Stimulated activated naive CD8-positive, alpha-beta T cell treated with anti-CD3 and anti-CD28 coated beads, Interleukin-15, Interleukin-2, amounts not matched to agents 100 U/mL and 50 U/mL, for 24 hours (primary cell): ENCODE results near the gene RPP40.
"Not testable (repeated sequence)": the region's sequence is repeated elsewhere in the genome, so short reads cannot be mapped to it uniquely, and the experiment has no call there.

Source experiments
- ATAC-seq: fragments of 150-1000 bp; cut with Tn5 transposase; one replicate; pipeline ENCODE4 v1.10.0; 2021
- DNase-seq: peaks from one replicate; pipeline ENCODE4 v3.0.0; 2021

Gene RPP40, protein sequence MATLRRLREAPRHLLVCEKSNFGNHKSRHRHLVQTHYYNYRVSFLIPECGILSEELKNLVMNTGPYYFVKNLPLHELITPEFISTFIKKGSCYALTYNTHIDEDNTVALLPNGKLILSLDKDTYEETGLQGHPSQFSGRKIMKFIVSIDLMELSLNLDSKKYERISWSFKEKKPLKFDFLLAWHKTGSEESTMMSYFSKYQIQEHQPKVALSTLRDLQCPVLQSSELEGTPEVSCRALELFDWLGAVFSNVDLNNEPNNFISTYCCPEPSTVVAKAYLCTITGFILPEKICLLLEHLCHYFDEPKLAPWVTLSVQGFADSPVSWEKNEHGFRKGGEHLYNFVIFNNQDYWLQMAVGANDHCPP

DNA sequence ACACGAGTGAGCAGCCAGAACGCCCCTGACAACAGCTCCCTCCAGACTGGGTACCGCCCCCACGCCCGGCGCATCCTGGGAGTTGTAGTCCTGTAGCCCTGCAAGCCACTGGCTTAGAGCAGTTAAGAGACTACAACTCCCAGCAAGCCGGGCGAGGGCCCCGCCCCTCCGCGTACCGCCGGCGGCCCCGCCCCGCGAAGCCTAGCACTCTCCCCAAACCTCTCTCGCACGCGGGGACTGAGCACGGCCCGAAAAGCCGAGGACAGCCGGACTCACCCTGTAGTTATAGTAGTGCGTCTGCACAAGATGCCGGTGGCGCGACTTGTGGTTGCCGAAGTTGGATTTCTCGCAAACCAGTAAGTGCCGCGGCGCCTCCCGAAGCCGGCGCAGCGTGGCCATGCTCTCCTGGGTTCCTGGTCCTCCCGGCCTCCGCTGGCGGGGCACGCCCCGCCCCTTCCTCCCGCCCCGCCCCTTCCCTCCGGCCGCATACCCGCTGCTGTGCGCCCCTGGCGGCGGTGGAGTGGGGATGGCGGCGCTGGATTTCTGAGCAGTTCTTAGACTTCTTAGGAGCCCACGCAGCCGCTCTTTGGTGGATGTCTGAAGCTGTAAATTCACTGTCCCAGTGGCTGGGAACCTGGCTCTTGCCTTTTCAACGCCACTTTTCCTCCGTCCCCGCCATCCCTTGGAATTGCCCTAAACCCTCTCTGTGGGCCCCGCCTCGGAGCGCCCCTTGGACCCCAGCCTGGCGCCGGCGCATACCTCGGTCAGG, at the start of gene RPP40:
Gene RPP40, minus strand, starts transcription at position 434 of the 769 bp plus-strand sequence. Its CDS starts 35 bp downstream, at position 399.
- peak; percentile 98 for ATAC-seq
- DNase-seq: peak; percentile 99

GRCh38 chr6:5053038-5053437, 49.2 kb upstream of the RPP40 start:
- DNase-seq (no peak), ATAC-seq (no peak)

- ATAC-seq (no peak), DNase-seq (no peak)
These were observed 47.6 kb upstream of the RPP40 start for GRCh38 chr6:5051394-5051793.

DNA sequence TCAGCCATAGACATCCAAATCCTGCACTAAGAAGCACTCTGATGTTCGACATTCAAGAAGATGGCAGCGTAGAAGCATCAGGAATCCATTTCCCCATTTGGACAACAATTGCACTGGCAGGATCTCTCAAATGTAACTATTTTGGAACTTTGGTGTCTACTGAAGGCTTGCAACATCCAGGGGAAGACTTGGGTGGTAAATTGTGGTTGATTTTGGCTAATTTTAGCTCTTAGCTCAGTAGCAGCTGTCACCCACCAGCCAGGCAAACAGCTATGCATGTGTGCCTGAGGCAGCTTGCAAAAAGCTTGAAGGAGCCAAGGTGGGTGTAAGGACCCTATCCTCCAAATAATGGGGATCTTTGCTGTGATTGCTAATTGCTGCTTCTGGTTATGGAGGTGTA, 46.2 kb upstream of the RPP40 start:
- DNase-seq (no peak), ATAC-seq (no peak)

- no peak for ATAC-seq
These were observed 42.6 kb upstream of the RPP40 start for GRCh38 chr6:5046430-5046829.

DNA sequence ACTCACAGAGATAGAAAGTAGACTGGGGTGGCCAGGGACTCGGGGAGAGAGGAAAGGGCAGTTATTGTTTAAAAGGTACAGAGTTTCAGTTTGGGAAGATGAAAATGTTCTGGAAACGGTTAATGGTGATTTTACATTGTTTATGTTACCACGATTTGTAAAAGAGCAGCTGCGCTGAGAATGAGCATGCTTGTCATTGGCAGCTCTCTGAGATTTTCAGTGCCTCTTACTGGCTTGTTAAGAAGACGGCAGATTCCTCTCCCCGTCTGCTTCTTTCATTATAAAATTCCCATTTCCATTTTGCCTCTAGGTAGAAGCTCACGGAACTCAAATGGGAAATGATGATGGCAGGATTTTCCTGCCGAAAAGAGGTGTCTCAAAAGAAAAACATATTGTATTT, 41.6 kb upstream of the RPP40 start:
- no peak for DNase-seq
- no peak for ATAC-seq

More at GRCh38 chr6:5046430-5046829, 42.6 kb upstream of the RPP40 start:
- DNase-seq: no peak

DNA sequence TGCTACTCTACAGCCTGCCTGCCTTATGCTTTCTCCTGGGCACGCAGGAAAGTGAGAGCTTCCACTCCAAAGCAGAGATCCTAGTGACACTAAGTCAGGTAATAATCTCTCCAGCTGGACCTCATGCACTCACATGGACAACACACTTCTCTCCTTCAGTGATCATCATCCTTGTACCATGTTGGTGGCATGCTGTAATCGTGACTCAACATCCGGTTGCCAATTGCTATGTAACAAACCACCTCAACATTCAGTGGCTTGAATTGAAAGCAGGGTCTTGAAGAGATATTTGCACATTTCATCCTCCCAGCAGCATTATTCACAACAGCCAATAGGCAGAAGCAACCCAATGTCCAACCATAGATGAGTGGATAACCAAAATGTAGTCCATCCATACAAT, 41.0 kb upstream of the RPP40 start:
- no peak for ATAC-seq
- no peak for DNase-seq

DNA sequence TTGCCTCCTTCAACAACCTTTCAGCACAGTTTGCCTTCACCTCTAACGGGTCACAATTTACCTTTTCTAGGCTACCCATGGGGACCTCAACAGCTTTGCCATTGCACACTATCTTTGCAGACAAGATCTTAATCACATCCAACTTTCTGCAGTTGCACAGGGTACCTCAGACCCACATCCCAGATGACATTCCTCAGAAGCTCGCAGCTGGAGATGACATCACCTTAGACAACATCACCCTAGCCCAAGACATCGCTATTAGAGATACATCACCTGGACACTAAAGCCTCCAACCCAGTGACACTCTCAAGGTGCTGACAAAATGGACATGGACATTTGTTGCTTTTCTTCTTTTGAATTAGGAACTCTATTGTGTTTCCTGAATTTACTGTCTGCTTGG, 38.6 kb upstream of the RPP40 start:
- ATAC-seq: no peak
- DNase-seq: no peak

GRCh38 chr6:5041955-5042354, 38.1 kb upstream of the RPP40 start:
- DNase-seq (no peak), ATAC-seq (no peak)

- DNase-seq: no peak
- no peak for ATAC-seq
These were observed 32.4 kb upstream of the RPP40 start for GRCh38 chr6:5036269-5036668.

DNA sequence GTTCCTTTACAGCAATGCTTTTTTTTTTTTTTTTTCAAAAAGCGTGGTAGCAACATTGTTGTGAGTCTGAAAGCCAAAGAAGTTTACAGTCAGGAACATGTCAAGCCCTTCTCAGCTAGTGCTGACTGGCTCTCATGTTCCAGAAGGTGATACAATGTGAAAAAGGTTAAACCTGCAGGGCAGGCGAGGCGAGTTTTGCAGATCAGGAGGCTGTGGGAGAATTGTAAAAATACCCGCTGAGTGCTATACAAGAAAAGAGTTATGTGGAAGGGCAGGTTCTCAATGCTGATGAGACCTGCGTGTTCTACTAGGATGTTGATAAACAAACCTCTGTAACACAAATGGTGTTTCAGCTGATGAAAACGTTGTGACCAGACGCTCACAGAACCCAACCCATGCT, 30.9 kb upstream of the RPP40 start:
- ATAC-seq (no peak), DNase-seq (no peak)

DNA sequence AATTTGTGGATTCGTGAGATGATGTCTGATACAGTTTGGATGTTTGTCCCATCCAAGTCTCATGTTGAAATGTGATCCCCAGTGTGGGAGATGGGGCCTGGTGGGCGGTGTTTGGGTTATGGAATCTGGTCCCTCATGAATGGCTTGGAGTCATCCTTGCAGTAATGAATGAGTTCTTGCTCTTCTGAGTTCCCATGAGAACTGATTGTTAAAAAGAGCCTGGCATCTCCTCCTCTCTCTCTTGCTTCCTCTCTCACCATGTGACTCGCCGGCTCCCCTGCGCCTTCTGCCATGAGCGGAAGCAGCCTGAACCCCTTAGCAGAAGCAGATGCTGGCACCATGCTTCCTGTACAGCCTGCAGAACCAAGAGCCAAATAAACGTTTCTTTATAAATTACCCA, 30.5 kb upstream of the RPP40 start:
- DNase-seq (no peak), ATAC-seq (no peak)

GRCh38 chr6:5033214-5033904, 29.5 kb upstream of the RPP40 start:
- DNase-seq, ATAC-seq: not testable (repeated sequence)

- ATAC-seq, DNase-seq: not testable (repeated sequence)
These were observed 28.9 kb upstream of the RPP40 start for GRCh38 chr6:5032706-5033105.

DNA sequence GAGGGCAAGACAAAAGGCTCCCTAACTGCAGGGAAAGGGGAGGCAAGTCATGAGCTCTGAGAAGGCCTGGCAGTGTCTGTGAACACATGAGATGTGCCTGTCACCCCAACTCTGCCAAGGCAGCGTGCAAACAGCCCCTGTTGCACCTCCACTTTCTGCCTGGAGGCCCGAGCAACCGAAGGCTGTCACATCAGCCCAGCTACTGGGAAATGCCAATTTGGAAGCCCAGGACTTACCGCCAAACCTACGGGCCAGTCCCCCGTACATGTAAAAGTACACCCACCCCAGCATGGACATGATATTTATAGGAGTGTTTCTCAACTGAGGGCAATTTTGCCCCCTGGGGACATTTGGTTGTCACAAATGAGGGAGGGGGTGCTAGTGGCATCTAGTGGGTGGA, 27.3 kb upstream of the RPP40 start:
- DNase-seq: no peak
- no peak for ATAC-seq

DNA sequence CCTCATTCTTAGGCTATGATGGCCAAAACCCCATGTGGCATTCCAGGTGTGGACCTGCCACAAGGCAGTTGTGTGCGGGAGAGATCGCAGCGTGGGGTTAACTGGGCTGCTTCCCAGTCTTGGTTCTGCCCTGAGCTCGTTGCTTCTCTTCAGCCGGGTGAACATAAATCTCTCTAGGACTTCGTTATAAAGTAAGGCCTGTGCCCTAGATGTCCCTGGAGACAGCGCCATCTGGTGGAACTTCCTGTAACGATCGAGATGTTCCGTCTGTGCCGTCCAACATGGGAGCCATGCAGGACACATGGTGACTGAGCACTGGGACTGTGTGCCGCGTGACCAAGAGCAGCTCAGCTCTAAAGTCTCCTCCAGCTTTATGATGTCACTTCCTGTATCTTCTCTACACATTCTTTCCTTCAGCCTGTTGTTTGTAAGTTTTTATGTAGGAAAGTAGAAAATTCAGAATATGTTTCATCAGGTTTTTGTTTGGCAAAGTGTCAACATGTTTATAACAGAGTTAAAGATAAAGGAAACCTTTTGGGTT, 26.8 kb upstream of the RPP40 start:
- DNase-seq (peak; percentile 87), ATAC-seq (peak; percentile 94)

GRCh38 chr6:5029609-5030008, 25.8 kb upstream of the RPP40 start:
- DNase-seq (no peak), ATAC-seq (no peak)

- ATAC-seq (no peak), DNase-seq (no peak)
These were observed 25.1 kb upstream of the RPP40 start for GRCh38 chr6:5028921-5029320.

- ATAC-seq: no peak
- no peak for DNase-seq
These were observed 24.5 kb upstream of the RPP40 start for GRCh38 chr6:5028301-5028700.

DNA sequence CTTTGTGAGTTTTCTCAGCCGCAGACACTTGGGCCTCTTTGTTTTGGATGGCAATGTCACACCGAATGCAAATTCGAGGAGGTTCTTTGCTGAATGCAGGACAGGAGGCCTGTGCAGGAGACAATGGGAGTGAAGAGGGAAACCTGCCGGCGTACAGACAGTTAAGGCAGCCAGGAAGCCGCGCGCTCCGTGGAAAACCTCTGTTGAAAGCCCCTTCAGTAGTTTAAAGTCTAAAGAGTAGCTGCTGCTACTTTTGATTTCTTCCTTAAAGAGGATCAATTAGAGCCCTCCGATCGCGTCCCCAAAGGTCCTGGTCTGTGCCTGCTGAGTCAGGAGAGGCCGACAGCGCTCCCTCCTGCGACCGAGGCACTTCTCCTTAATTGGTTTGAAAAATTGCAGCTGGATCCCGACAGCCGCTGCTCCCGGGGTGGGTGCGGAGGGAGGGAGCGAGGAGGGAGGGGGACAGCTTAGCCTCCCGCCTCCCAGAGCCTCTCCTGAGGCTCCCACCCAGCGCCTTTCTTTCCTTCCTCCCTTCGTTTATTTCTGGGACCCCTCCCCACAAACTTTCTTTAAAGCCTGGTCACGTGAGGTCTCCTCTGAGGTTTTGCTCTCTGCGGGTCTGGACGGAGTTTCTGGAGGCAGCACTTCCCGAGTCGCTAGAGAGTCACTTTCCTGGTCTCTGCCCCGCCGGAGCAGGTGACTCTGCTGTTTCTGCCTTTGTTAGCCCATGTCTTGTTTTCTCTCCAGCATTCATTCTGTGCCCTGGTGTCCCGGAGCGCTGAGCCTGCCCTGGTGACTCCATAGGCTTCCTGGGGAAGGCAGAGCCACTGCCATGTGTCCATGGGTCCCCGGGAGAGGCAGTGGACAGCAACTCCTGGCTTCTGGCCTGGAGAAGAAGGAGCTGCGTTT, 22.3 kb upstream of the RPP40 start:
- no peak for DNase-seq
- no peak for ATAC-seq

- ATAC-seq (no peak), DNase-seq (no peak)
These were observed 20.1 kb upstream of the RPP40 start for GRCh38 chr6:5023923-5024322.

DNA sequence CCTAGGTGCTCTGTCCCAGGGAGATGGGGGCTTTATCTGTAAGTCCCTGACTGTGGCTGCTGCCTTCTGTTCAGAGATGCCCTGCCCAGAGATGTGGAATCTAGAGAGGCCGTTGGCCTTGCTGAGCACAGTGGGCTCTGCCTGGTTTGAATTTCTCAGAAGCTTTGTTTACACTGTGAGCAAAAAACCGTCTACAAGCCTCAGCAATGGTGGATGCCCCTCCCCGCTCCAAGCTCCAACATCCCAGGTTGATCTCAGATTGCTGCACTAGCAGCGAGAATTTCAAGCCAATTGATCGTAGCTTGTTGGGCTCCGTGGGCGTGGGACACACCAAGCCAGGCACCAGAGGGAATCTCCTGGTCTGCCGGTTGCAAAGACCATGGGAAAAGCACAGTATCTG, 16.3 kb upstream of the RPP40 start:
- no peak for DNase-seq
- ATAC-seq: no peak
